Measurements from ENCODE around the gene PTPRK. TPM values are rescaled to one million over a fixed set of nuclear protein-coding genes. Genes with fewer than 3 reads are reported as not detected.

Gene PTPRK
- total and polyA plus RNA-seq, 2 of the 8 experiments (the other 6 are each of a cell fraction or from before 2014, with no cell fraction given) = 11.4 to 47.3 TPM

- CTCF ChIA-PET (ENCODE audit: partially characterized antibody) = no interaction called here
- H2BK15ac ChIP-seq (ENCODE audit: low read length) = no peak overlapping the region
- H2BK12ac ChIP-seq (ENCODE audit: low read depth, low read length) = no peak overlapping the region
- H3K27ac ChIP-seq (ENCODE audit: low read depth, low read length) = no peak overlapping the region
- no peak overlapping the region for H2BK120ac ChIP-seq (replicated peaks; ENCODE audit: low read depth, low read length)
- H3K4me2 ChIP-seq (ENCODE audit: insufficient read depth in 1 of 2, low read depth in 2 of 2, low read length in 2 of 2) = no peak overlapping the region
- POLR2A ChIA-PET (ENCODE audit: partially characterized antibody) = no interaction called here
- no peaks in the 10 kb centered on the region for H3K4me1 ChIP-seq (replicated peaks in 1 of 4; ENCODE audit: control insufficient read depth in 3 of 4, insufficient read depth in 4 of 4, low read length in 3 of 4)
- H3K79me1 ChIP-seq (ENCODE audit: low read depth, low read length) = no peaks in the 10 kb centered on the region
- H3K4ac ChIP-seq (replicated peaks; ENCODE audit: insufficient read length, low read depth, low read length) = no peak overlapping the region
- no peak overlapping the region for H3K18ac ChIP-seq (ENCODE audit: extremely low read depth, low read length)
- no peak for FAIRE-seq
- no peak for DNase-seq (ENCODE audit: low read depth in 1 of 2, low spot score in 2 of 2)
- H3K23ac ChIP-seq (ENCODE audit: insufficient read length) = no peak overlapping the region
- H2AFZ ChIP-seq (ENCODE audit: low read length) = no peak overlapping the region
- H3K56ac ChIP-seq (replicated peaks; ENCODE audit: insufficient read length, low read depth, low read length) = no peak overlapping the region
- no peak overlapping the region for H3K4me3 ChIP-seq (ENCODE audit: extremely low read depth in 1 of 4, insufficient read depth in 2 of 4, low read depth in 3 of 4, low read length in 4 of 4)
- H2BK20ac ChIP-seq (ENCODE audit: low read length) = no peak overlapping the region
- no peaks in the 10 kb centered on the region for H3K23me2 ChIP-seq (ENCODE audit: low read depth, low read length)
- H2BK5ac ChIP-seq (ENCODE audit: low read depth, low read length) = no peak overlapping the region
- no peak overlapping the region for H4K91ac ChIP-seq (replicated peaks; ENCODE audit: insufficient read length, low read length)
- H2AK5ac ChIP-seq (ENCODE audit: low read depth, low read length) = no peak overlapping the region
- no peak overlapping the region for H3K14ac ChIP-seq (ENCODE audit: insufficient read length)
- WGBS, 2 experiments (ENCODE audit: extremely low coverage in 1 of 2, insufficient coverage in 1 of 2, insufficient read length in 1 of 2, insufficient replicate concordance in 2 of 2, low coverage in 1 of 2, low lambda C conversion rate in 2 of 2, missing lambda C conversion rate in 1 of 2) = 92% methylated on average over 1 of the region's 1 CpG; no CpG with 5 or more reads in 1 of the 2 experiments
- H4K20me1 ChIP-seq (replicated peaks in 1 of 2; ENCODE audit: control insufficient read depth in 1 of 2, insufficient read depth in 2 of 2, low read length in 2 of 2) = no peaks in the 10 kb centered on the region
- no peaks in the 10 kb centered on the region for H3K9me3 ChIP-seq (ENCODE audit: insufficient read depth in 2 of 2, low read depth in 1 of 2, low read length in 1 of 2)
- H3K9ac ChIP-seq (replicated peaks in 1 of 4; ENCODE audit: extremely low read depth in 1 of 4, low read depth in 3 of 4, low read length in 3 of 4) = no peak overlapping the region
- no peaks in the 10 kb centered on the region for H3K36me3 ChIP-seq (ENCODE audit: control insufficient read depth in 2 of 4, insufficient read depth in 4 of 4, low read length in 3 of 4)
- no peaks in the 10 kb centered on the region for H3K27me3 ChIP-seq (replicated peaks in 1 of 4; ENCODE audit: control insufficient read depth in 3 of 4, extremely low read depth in 1 of 4, insufficient read depth in 3 of 4, low read length in 3 of 4)
- no peaks in the 10 kb centered on the region for H3K79me2 ChIP-seq (ENCODE audit: control insufficient read depth in 1 of 2, insufficient read depth in 2 of 2, low read length in 2 of 2)
- H4K5ac ChIP-seq (ENCODE audit: insufficient read length, low read depth, low read length) = no peak overlapping the region
- H4K8ac ChIP-seq (ENCODE audit: extremely low read depth, insufficient read depth, low read length) = no peak overlapping the region
- no peak for TF ChIP-seq ATF3 (IDR thresholded peaks at IDR 0.05; ENCODE audit: insufficient read depth, low read depth, low read length)
- no peak for TF ChIP-seq SP1 (IDR thresholded peaks at IDR 0.05; ENCODE audit: low read depth, low read length)
- no peak for TF ChIP-seq PHF8 (conservative IDR thresholded peaks at IDR 0.05; ENCODE audit: low read depth, low read length)
- no peak for TF ChIP-seq JUND (IDR thresholded peaks at IDR 0.05; ENCODE audit: low read length)
- no peak for TF ChIP-seq NRF1 (IDR thresholded peaks at IDR 0.05; ENCODE audit: low read depth, low read length)
- TF ChIP-seq EGR1 (IDR thresholded peaks at IDR 0.05; ENCODE audit: borderline replicate concordance, low read depth, low read length) = no peak
- no peak for TF ChIP-seq EP300 (IDR thresholded peaks at IDR 0.05; ENCODE audit: borderline replicate concordance in 1 of 2, low read depth in 2 of 2, low read length in 2 of 2)
- TF ChIP-seq TCF12 (IDR thresholded peaks at IDR 0.05; ENCODE audit: low read depth, low read length) = no peak
- TF ChIP-seq JUN (IDR thresholded peaks at IDR 0.05; ENCODE audit: low read depth, low read length) = no peak
- TF ChIP-seq BRCA1 (IDR thresholded peaks at IDR 0.05; ENCODE audit: low read depth, low read length) = no peak
- TF ChIP-seq SIX5 (IDR thresholded peaks at IDR 0.05; ENCODE audit: low read depth, low read length) = no peak
- no peak for TF ChIP-seq RBBP5 (IDR thresholded peaks at IDR 0.05; ENCODE audit: borderline replicate concordance, low read depth, low read length)
- no peak for TF ChIP-seq TAF7 (optimal IDR thresholded peaks at IDR 0.05; ENCODE audit: borderline replicate concordance, low read depth, low read length)
- no peak for TF ChIP-seq CBX8 (IDR thresholded peaks at IDR 0.05; ENCODE audit: borderline replicate concordance, low read depth, low read length)
- no peak for TF ChIP-seq CHD2 (IDR thresholded peaks at IDR 0.05; ENCODE audit: low read length)
Observed at GRCh38 chr6:128127650-128128049, 392.7 kb downstream of the PTPRK start.
